Measurements from ENCODE around the gene OLFM2.
"Not testable (repeated sequence)": the region's sequence is repeated elsewhere in the genome, so short reads cannot be mapped to it uniquely, and the experiment has no call there.

OLFM2 gene

DNA sequence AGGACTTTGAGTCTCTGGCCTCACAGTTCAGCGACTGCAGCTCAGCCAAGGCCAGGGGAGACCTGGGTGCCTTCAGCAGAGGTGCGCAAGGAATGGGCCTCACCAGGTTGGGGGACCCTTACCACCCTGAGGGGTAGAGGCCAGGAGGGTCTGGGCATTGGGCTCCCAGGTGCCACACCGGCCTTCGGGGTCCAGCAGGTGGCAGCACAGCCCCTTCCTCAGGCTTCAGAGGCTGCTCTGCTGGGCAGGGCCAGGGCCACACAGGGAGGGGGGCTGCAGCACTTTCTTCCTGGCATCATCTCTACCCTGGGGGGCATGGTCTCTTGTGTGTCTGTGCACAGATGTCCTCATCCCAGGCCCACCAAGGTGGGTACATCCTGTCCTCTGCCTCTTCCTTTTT, 88.3 kb downstream of the OLFM2 start:
- H3K9ac ChIP-seq (ENCODE audit: low read length) = no peak overlapping the region
- H3K4me1 ChIP-seq (ENCODE audit: low read length) = peaks cover 4% of the 10 kb centered on the region; the same call in 1 of the 2 replicates
- H3K27ac ChIP-seq (ENCODE audit: low read length) = no peak overlapping the region
- H3K4me2 ChIP-seq (ENCODE audit: low read length) = no peak overlapping the region
- peaks cover 14% of the 10 kb centered on the region; the same call in 1 of the 2 replicates for H3K79me2 ChIP-seq (ENCODE audit: low read length)
- no peak overlapping the region for H3K4me3 ChIP-seq (ENCODE audit: low read length)
- peaks cover 37% of the 10 kb centered on the region for H3K36me3 ChIP-seq (replicated peaks; ENCODE audit: low read depth, low read length)
- H3K27me3 ChIP-seq (ENCODE audit: low read depth, low read length) = no peaks in the 10 kb centered on the region
- TF ChIP-seq EZH2phosphoT487 (IDR thresholded peaks at IDR 0.05; ENCODE audit: low read depth) (no peak), CTCF (IDR thresholded peaks at IDR 0.05; ENCODE audit: low read depth, low read length) (peak; percentile 64)
- peaks cover 18% of the 10 kb centered on the region; the same call in 1 of the 2 replicates for H4K20me1 ChIP-seq (ENCODE audit: insufficient read depth, low read length)
- no peaks in the 10 kb centered on the region for H3K9me3 ChIP-seq (ENCODE audit: insufficient read depth, low read length)
- H2AFZ ChIP-seq (ENCODE audit: low read depth, low read length) = no peak overlapping the region

GRCh38 chr19:9847087-9847671, 89.1 kb downstream of the OLFM2 start:
- Histone ChIP-seq H3K27me3 (ENCODE audit: low read depth, low read length) (no peaks in the 10 kb centered on the region), H3K4me2 (ENCODE audit: low read length) (no peak overlapping the region), H4K20me1 (ENCODE audit: insufficient read depth, low read length) (peaks cover 18% of the 10 kb centered on the region; the same call in 1 of the 2 replicates), H3K9me3 (ENCODE audit: insufficient read depth, low read length) (no peaks in the 10 kb centered on the region), H3K79me2 (ENCODE audit: low read length) (peaks cover 18% of the 10 kb centered on the region; the same call in 1 of the 2 replicates), H3K9ac (ENCODE audit: low read length) (no peak overlapping the region), H3K36me3 (replicated peaks; ENCODE audit: low read depth, low read length) (peaks cover 46% of the 10 kb centered on the region), H3K4me3 (ENCODE audit: low read length) (no peak overlapping the region), H3K4me1 (ENCODE audit: low read length) (peaks cover 4% of the 10 kb centered on the region; the same call in 1 of the 2 replicates), H2AFZ (ENCODE audit: low read depth, low read length) (no peak overlapping the region), H3K27ac (ENCODE audit: low read length) (no peak overlapping the region)
- TF ChIP-seq CTCF (IDR thresholded peaks at IDR 0.05; ENCODE audit: low read depth, low read length) (peak; percentile 30), EZH2phosphoT487 (IDR thresholded peaks at IDR 0.05; ENCODE audit: low read depth) (no peak)

- H3K4me3 ChIP-seq (ENCODE audit: low read length); H3K4me1 ChIP-seq (ENCODE audit: low read length); H3K4me2 ChIP-seq (ENCODE audit: low read length); H3K27ac ChIP-seq (ENCODE audit: low read length); H3K27me3 ChIP-seq (ENCODE audit: low read depth, low read length); H3K9ac ChIP-seq (ENCODE audit: low read length); H2AFZ ChIP-seq (ENCODE audit: low read depth, low read length); H3K9me3 ChIP-seq (ENCODE audit: insufficient read depth, low read length): not testable (repeated sequence)
- Histone ChIP-seq H4K20me1 (ENCODE audit: insufficient read depth, low read length) (peaks cover 14% of the 10 kb centered on the region; the same call in 1 of the 2 replicates), H3K79me2 (ENCODE audit: low read length) (peaks cover 18% of the 10 kb centered on the region; the same call in 1 of the 2 replicates), H3K36me3 (replicated peaks; ENCODE audit: low read depth, low read length) (peaks cover 58% of the 10 kb centered on the region)
Measured at GRCh38 chr19:9843626-9844273, 92.6 kb downstream of the OLFM2 start.

- TF ChIP-seq CTCF (IDR thresholded peaks at IDR 0.05; ENCODE audit: low read depth, low read length) = no peak
- TF ChIP-seq EZH2phosphoT487 (IDR thresholded peaks at IDR 0.05; ENCODE audit: low read depth) = no peak
- H3K4me2 ChIP-seq (ENCODE audit: low read length) = no peak overlapping the region
- H3K27ac ChIP-seq (ENCODE audit: low read length) = no peak overlapping the region
- H4K20me1 ChIP-seq (ENCODE audit: insufficient read depth, low read length) = peaks cover 11% of the 10 kb centered on the region; the same call in 1 of the 2 replicates
- no peak overlapping the region for H2AFZ ChIP-seq (ENCODE audit: low read depth, low read length)
- H3K4me1 ChIP-seq (ENCODE audit: low read length) = no peaks in the 10 kb centered on the region
- H3K4me3 ChIP-seq (ENCODE audit: low read length) = no peak overlapping the region
- H3K79me2 ChIP-seq (ENCODE audit: low read length) = peaks cover 21% of the 10 kb centered on the region; the same call in 1 of the 2 replicates
- no peak overlapping the region for H3K9ac ChIP-seq (ENCODE audit: low read length)
- no peaks in the 10 kb centered on the region for H3K27me3 ChIP-seq (ENCODE audit: low read depth, low read length)
- H3K36me3 ChIP-seq (replicated peaks; ENCODE audit: low read depth, low read length) = peaks cover 62% of the 10 kb centered on the region
- H3K9me3 ChIP-seq (ENCODE audit: insufficient read depth, low read length) = no peaks in the 10 kb centered on the region
Measured at GRCh38 chr19:9842834-9843625, 93.3 kb downstream of the OLFM2 start.
